Stimulated activated naive CD8-positive, alpha-beta T cell treated with anti-CD3 and anti-CD28 coated beads, Interleukin-15, Interleukin-2, amounts not matched to agents 100 ng/mL and 50 ng/mL, for 24 hours (primary cell): ENCODE results near the gene SLC7A5.
"Not testable (repeated sequence)": the region's sequence is repeated elsewhere in the genome, so short reads cannot be mapped to it uniquely, and the experiment has no call there.

Experiments used
- H3K27ac Mint-ChIP-seq: one replicate; pipeline ENCODE4 v1.8.0; 2021; ENCODE audit warnings: mild to moderate bottlenecking, mixed read lengths
- H3K27me3 Mint-ChIP-seq: one replicate; pipeline ENCODE4 v1.8.0; 2021; ENCODE audit warnings: mixed read lengths
- H3K36me3 Mint-ChIP-seq: one replicate; pipeline ENCODE4 v1.8.0; 2021; ENCODE audit warnings: low read depth, mixed read lengths
- H3K4me1 Mint-ChIP-seq: one replicate; pipeline ENCODE4 v1.8.0; 2021; ENCODE audit warnings: low read depth, mixed read lengths
- H3K4me3 Mint-ChIP-seq: one replicate; pipeline ENCODE4 v1.8.0; 2021; ENCODE audit warnings: mild to moderate bottlenecking, mixed read lengths
- H3K9me3 Mint-ChIP-seq: one replicate; pipeline ENCODE4 v1.8.0; 2021; ENCODE audit warnings: mixed read lengths

Gene SLC7A5

GRCh38 chr16:87819282-87819681 lies 50.0 kb downstream of the SLC7A5 start:
- no peak overlapping the region for H3K27ac Mint-ChIP-seq
- peaks cover 7% of the 10 kb centered on the region for H3K4me1 Mint-ChIP-seq
- H3K36me3 Mint-ChIP-seq: no peaks in the 10 kb centered on the region
- no peaks in the 10 kb centered on the region for H3K27me3 Mint-ChIP-seq
- no peak overlapping the region for H3K4me3 Mint-ChIP-seq
- peaks cover 16% of the 10 kb centered on the region for H3K9me3 Mint-ChIP-seq

GRCh38 chr16:87818533-87819161 lies 50.7 kb downstream of the SLC7A5 start:
- Mint-ChIP-seq H3K9me3 (peaks cover 16% of the 10 kb centered on the region), H3K27me3 (no peaks in the 10 kb centered on the region), H3K4me1 (peaks cover 7% of the 10 kb centered on the region), H3K4me3 (no peak overlapping the region), H3K36me3 (no peaks in the 10 kb centered on the region), H3K27ac (no peak overlapping the region)

GRCh38 chr16:87817910-87818309 lies 51.4 kb downstream of the SLC7A5 start:
- no peak overlapping the region for H3K27ac Mint-ChIP-seq
- no peaks in the 10 kb centered on the region for H3K27me3 Mint-ChIP-seq
- peaks cover 16% of the 10 kb centered on the region for H3K9me3 Mint-ChIP-seq
- H3K4me1 Mint-ChIP-seq: peaks cover 7% of the 10 kb centered on the region
- H3K4me3 Mint-ChIP-seq: no peak overlapping the region
- no peaks in the 10 kb centered on the region for H3K36me3 Mint-ChIP-seq

- H3K36me3 Mint-ChIP-seq, H3K27me3 Mint-ChIP-seq, H3K27ac Mint-ChIP-seq, H3K4me3 Mint-ChIP-seq, H3K4me1 Mint-ChIP-seq: not testable (repeated sequence)
- peaks cover 16% of the 10 kb centered on the region for H3K9me3 Mint-ChIP-seq
These were observed 51.9 kb downstream of the SLC7A5 start for GRCh38 chr16:87817370-87817769.

- Mint-ChIP-seq H3K4me3 (no peak overlapping the region), H3K4me1 (peaks cover 3% of the 10 kb centered on the region), H3K9me3 (peaks cover 16% of the 10 kb centered on the region), H3K36me3 (no peaks in the 10 kb centered on the region), H3K27ac (no peak overlapping the region), H3K27me3 (no peaks in the 10 kb centered on the region)
These were observed 52.7 kb downstream of the SLC7A5 start for GRCh38 chr16:87816507-87817100.

GRCh38 chr16:87815567-87815966 lies 53.7 kb downstream of the SLC7A5 start:
- Mint-ChIP-seq H3K27me3 (no peaks in the 10 kb centered on the region), H3K27ac (no peak overlapping the region), H3K36me3 (no peaks in the 10 kb centered on the region), H3K4me3 (no peak overlapping the region), H3K4me1 (peaks cover 8% of the 10 kb centered on the region), H3K9me3 (peaks cover 16% of the 10 kb centered on the region)

GRCh38 chr16:87812200-87812656 lies 57.1 kb downstream of the SLC7A5 start:
- Mint-ChIP-seq H3K27me3 (no peaks in the 10 kb centered on the region), H3K4me1 (peaks cover 37% of the 10 kb centered on the region), H3K36me3 (no peaks in the 10 kb centered on the region), H3K4me3 (no peak overlapping the region), H3K9me3 (peaks cover 8% of the 10 kb centered on the region), H3K27ac (no peak overlapping the region)

- not testable (repeated sequence) for H3K4me3 Mint-ChIP-seq, H3K27me3 Mint-ChIP-seq, H3K27ac Mint-ChIP-seq, H3K36me3 Mint-ChIP-seq, H3K9me3 Mint-ChIP-seq
- H3K4me1 Mint-ChIP-seq: peaks cover 45% of the 10 kb centered on the region
These were observed 57.9 kb downstream of the SLC7A5 start for GRCh38 chr16:87811454-87811853.

GRCh38 chr16:87809150-87809902 lies 60.0 kb downstream of the SLC7A5 start:
- Mint-ChIP-seq H3K4me3 (peak overlapping the region; percentile 1), H3K27ac (no peak overlapping the region), H3K36me3 (no peaks in the 10 kb centered on the region), H3K27me3 (no peaks in the 10 kb centered on the region), H3K4me1 (peaks cover 52% of the 10 kb centered on the region), H3K9me3 (no peaks in the 10 kb centered on the region)

GRCh38 chr16:87808108-87808507 lies 61.2 kb downstream of the SLC7A5 start:
- H3K27ac Mint-ChIP-seq: peak overlapping the region; percentile 70
- peaks cover 52% of the 10 kb centered on the region for H3K4me1 Mint-ChIP-seq
- H3K4me3 Mint-ChIP-seq: no peak overlapping the region
- no peaks in the 10 kb centered on the region for H3K27me3 Mint-ChIP-seq
- no peaks in the 10 kb centered on the region for H3K36me3 Mint-ChIP-seq
- H3K9me3 Mint-ChIP-seq: no peaks in the 10 kb centered on the region

- Mint-ChIP-seq H3K9me3 (no peaks in the 10 kb centered on the region), H3K4me3 (peak overlapping the region; percentile 83), H3K27me3 (no peaks in the 10 kb centered on the region), H3K4me1 (peaks cover 52% of the 10 kb centered on the region), H3K27ac (peak overlapping the region; percentile 93), H3K36me3 (no peaks in the 10 kb centered on the region)
These were observed 62.4 kb downstream of the SLC7A5 start for GRCh38 chr16:87806641-87807546.

GRCh38 chr16:87806261-87806640 lies 63.1 kb downstream of the SLC7A5 start:
- H3K27ac Mint-ChIP-seq: peak overlapping the region; percentile 93
- no peaks in the 10 kb centered on the region for H3K9me3 Mint-ChIP-seq
- H3K36me3 Mint-ChIP-seq: no peaks in the 10 kb centered on the region
- H3K4me1 Mint-ChIP-seq: peaks cover 48% of the 10 kb centered on the region
- peak overlapping the region; percentile 83 for H3K4me3 Mint-ChIP-seq
- H3K27me3 Mint-ChIP-seq: no peaks in the 10 kb centered on the region

GRCh38 chr16:87803385-87803784 lies 65.9 kb downstream of the SLC7A5 start:
- Mint-ChIP-seq H3K27ac (no peak overlapping the region), H3K27me3 (no peaks in the 10 kb centered on the region), H3K4me3 (no peak overlapping the region), H3K4me1 (peaks cover 22% of the 10 kb centered on the region), H3K36me3 (no peaks in the 10 kb centered on the region), H3K9me3 (no peaks in the 10 kb centered on the region)

- H3K4me3 Mint-ChIP-seq: no peak overlapping the region
- H3K27ac Mint-ChIP-seq: no peak overlapping the region
- H3K4me1 Mint-ChIP-seq: peaks cover 19% of the 10 kb centered on the region
- H3K36me3 Mint-ChIP-seq: no peaks in the 10 kb centered on the region
- H3K27me3 Mint-ChIP-seq: no peaks in the 10 kb centered on the region
- no peaks in the 10 kb centered on the region for H3K9me3 Mint-ChIP-seq
These were observed 66.6 kb downstream of the SLC7A5 start for GRCh38 chr16:87802670-87803069.
